Astrocyte (in vitro differentiated cells and primary cell): Measurements from ENCODE around the gene TMEM63B. TPM values are rescaled to one million over a fixed set of nuclear protein-coding genes. Genes with fewer than 3 reads are reported as not detected.
A peak's percentile ranks its signal among the peaks of the same experiment; 100 is the strongest.

Experiments used
- DNase-seq: peaks from one replicate; pipeline ENCODE4 v3.0.0-alpha.2; 2010; ENCODE audit warnings: low read depth
- FAIRE-seq: peaks from 2 replicates; lab custom pipeline; 2011; peaks lifted over from hg19 to GRCh38; lab: Jason Lieb, UNC
- H2AFZ ChIP-seq: 2 replicates; pipeline ENCODE4 v1.6.0; 2012; ENCODE audit warnings: low read depth, low read length, inconsistent platforms
- H3K27ac ChIP-seq: 2 replicates; pipeline ENCODE4 v1.5.1; 2011; ENCODE audit warnings: low read depth, low read length, inconsistent platforms
- H3K27me3 ChIP-seq: 2 replicates; pipeline ENCODE4 v1.6.0; 2011; ENCODE audit warnings: low read length, inconsistent platforms; ENCODE audit not compliant: insufficient read depth
- H3K36me3 ChIP-seq: 2 replicates; pipeline ENCODE4 v1.5.1; 2011; ENCODE audit warnings: low read length, inconsistent platforms; ENCODE audit not compliant: insufficient read depth
- H3K4me1 ChIP-seq: 2 replicates; pipeline ENCODE4 v1.5.1; 2011; ENCODE audit warnings: low read length, inconsistent platforms; ENCODE audit not compliant: insufficient read depth
- H3K4me2 ChIP-seq: 2 replicates; pipeline ENCODE4 v1.6.0; 2012; ENCODE audit warnings: low read length, inconsistent platforms
- H3K4me3 ChIP-seq: 2 replicates; pipeline ENCODE4 v1.5.1; 2011; ENCODE audit warnings: low read depth, mild to moderate bottlenecking, low read length, inconsistent platforms; ENCODE audit not compliant: insufficient read depth
- H3K79me2 ChIP-seq: 2 replicates; pipeline ENCODE4 v1.6.0; 2012; ENCODE audit warnings: mild to moderate bottlenecking, low read length, inconsistent platforms; ENCODE audit not compliant: insufficient read depth
- H3K9ac ChIP-seq: 2 replicates; pipeline ENCODE4 v1.6.0; 2012; ENCODE audit warnings: mild to moderate bottlenecking, low read length, inconsistent platforms
- H3K9me3 ChIP-seq: 2 replicates; pipeline ENCODE4 v1.5.1; 2012; ENCODE audit warnings: low read depth, mild to moderate bottlenecking, low read length, inconsistent platforms; ENCODE audit not compliant: insufficient read depth
- H4K20me1 ChIP-seq: 2 replicates; pipeline ENCODE4 v1.6.0; 2012; ENCODE audit warnings: low read length, inconsistent platforms; ENCODE audit not compliant: insufficient read depth
- H3K27ac Mint-ChIP-seq: one replicate; pipeline ENCODE4 v1.8.0; 2021; ENCODE audit warnings: mild to moderate bottlenecking, mixed read lengths; ENCODE audit not compliant: unreplicated experiment
- H3K27me3 Mint-ChIP-seq: one replicate; pipeline ENCODE4 v1.8.0; 2021; ENCODE audit warnings: low read depth, mixed read lengths; ENCODE audit not compliant: unreplicated experiment
- H3K36me3 Mint-ChIP-seq: one replicate; pipeline ENCODE4 v1.8.0; 2021; ENCODE audit warnings: low read depth, mixed read lengths; ENCODE audit not compliant: unreplicated experiment
- H3K4me1 Mint-ChIP-seq: one replicate; pipeline ENCODE4 v1.8.0; 2021; ENCODE audit warnings: low read depth, mixed read lengths; ENCODE audit not compliant: unreplicated experiment
- H3K4me3 Mint-ChIP-seq: one replicate; pipeline ENCODE4 v1.8.0; 2021; ENCODE audit warnings: mild to moderate bottlenecking, moderate library complexity, mixed read lengths; ENCODE audit not compliant: unreplicated experiment
- H3K9me3 Mint-ChIP-seq: one replicate; pipeline ENCODE4 v1.8.0; 2021; ENCODE audit warnings: mild to moderate bottlenecking, mixed read lengths; ENCODE audit not compliant: unreplicated experiment
- CTCF ChIP-seq: IDR thresholded peaks from 2 replicates; pipeline ENCODE4 v1.5.1; 2011; ENCODE audit warnings: low read depth, mild to moderate bottlenecking, inconsistent platforms, low read length, moderate library complexity; ENCODE audit not compliant: insufficient read depth
- EZH2 ChIP-seq: IDR thresholded peaks from 2 replicates; pipeline ENCODE4 v1.6.1; 2012; ENCODE audit warnings: mild to moderate bottlenecking, low read length, inconsistent platforms; ENCODE audit not compliant: insufficient read depth
- total RNA-seq: library from RNA; stranded (reverse); gene quantifications from 2 replicates; pipeline ENCODE4 v1.2.1, GENCODE V29; 2021

TMEM63B gene
- total RNA-seq, 1 donor from 2014 or later = 86.6 TPM

GRCh38 chr6:44133003-44133931, 5.9 kb downstream of the TMEM63B start:
- Mint-ChIP-seq H3K27ac (no peak overlapping the region), H3K9me3 (no peaks in the 10 kb centered on the region), H3K4me1 (peaks cover 3% of the 10 kb centered on the region), H3K36me3 (peaks cover 28% of the 10 kb centered on the region), H3K4me3 (no peak overlapping the region), H3K27me3 (no peaks in the 10 kb centered on the region)
- Histone ChIP-seq H3K36me3 (peaks cover 2% of the 10 kb centered on the region), H3K27me3 (no peaks in the 10 kb centered on the region), H2AFZ (peak overlapping the region; percentile 37), H3K4me1 (peaks cover 11% of the 10 kb centered on the region), H3K9me3 (no peaks in the 10 kb centered on the region), H3K4me2 (peak overlapping the region; percentile 69), H3K9ac (peak overlapping the region; percentile 43), H3K4me3 (no peak overlapping the region), H4K20me1 (peaks cover 65% of the 10 kb centered on the region), H3K27ac (no peak overlapping the region), H3K79me2 (peaks cover 22% of the 10 kb centered on the region)
- DNase-seq (no peak), FAIRE-seq (no peak)
- TF ChIP-seq CTCF (no peak), EZH2 (no peak)

GRCh38 chr6:44133981-44134711, 6.8 kb downstream of the TMEM63B start:
- Histone ChIP-seq H3K9me3 (no peaks in the 10 kb centered on the region), H3K79me2 (peaks cover 14% of the 10 kb centered on the region), H3K36me3 (peaks cover 2% of the 10 kb centered on the region), H3K4me1 (peaks cover 5% of the 10 kb centered on the region), H3K4me3 (no peak overlapping the region), H4K20me1 (peaks cover 57% of the 10 kb centered on the region), H3K27me3 (no peaks in the 10 kb centered on the region), H3K27ac (no peak overlapping the region), H3K9ac (no peak overlapping the region), H2AFZ (no peak overlapping the region), H3K4me2 (no peak overlapping the region)
- Mint-ChIP-seq H3K4me3 (no peak overlapping the region), H3K27me3 (no peaks in the 10 kb centered on the region), H3K27ac (no peak overlapping the region), H3K9me3 (peaks cover 1% of the 10 kb centered on the region), H3K36me3 (peaks cover 31% of the 10 kb centered on the region), H3K4me1 (peaks cover 3% of the 10 kb centered on the region)
- DNase-seq = no peak
- no peak for FAIRE-seq
- TF ChIP-seq EZH2 = no peak
- no peak for TF ChIP-seq CTCF
